ENCODE measurements around the gene GOLPH3L.
"Not testable (repeated sequence)": the region's sequence is repeated elsewhere in the genome, so short reads cannot be mapped to it uniquely, and the experiment has no call there.

Gene GOLPH3L

DNA sequence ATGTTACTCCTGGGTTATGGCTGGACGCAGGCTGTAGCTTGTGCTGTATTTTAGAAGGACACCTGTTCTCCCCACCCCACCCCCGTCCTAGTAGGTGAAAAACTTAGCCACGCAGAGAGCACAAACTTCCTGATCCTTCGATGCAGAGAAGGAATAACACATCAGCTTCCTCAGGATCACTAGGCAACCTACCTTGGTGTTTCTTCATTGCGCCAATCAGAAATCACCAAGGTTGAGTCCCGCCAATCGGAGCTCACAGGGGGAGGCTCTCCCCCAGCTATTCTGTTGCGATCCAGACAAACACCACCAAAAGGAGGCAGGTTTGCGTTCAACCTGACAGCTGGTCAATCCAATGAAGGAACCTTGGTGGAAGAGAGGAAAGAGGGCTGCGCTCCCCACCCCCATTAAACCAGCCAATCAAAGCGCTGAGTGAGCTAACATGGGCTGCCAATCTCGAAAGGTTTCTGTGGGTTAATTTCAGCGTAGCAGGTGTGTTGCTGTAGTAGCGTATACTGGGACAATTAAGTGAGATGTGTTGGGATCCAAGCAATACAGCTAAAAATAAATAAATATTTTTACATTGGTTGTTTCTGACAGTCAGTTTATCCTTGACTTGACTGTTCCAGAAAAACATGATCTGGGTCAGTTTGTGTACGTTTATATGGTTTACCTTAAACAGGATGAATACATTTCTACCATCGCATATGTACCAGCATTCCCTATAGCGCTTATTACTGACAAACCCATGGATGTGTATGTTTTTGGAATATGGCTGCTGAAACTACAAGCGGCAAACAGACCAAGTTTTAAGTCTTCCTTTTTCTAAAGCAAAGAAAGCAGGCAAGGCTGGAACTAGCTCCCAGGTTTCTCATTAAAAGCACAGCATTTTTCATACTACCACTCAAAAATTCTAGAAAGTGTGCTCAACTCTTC lies at the start of gene GOLPH3L:
Gene GOLPH3L, minus strand, starts transcription at position 160 of the 933 bp plus-strand sequence. CDS start 2,316 bp downstream, outside the sequence.
- DNase-seq = peak; percentile 90 to 95

DNA sequence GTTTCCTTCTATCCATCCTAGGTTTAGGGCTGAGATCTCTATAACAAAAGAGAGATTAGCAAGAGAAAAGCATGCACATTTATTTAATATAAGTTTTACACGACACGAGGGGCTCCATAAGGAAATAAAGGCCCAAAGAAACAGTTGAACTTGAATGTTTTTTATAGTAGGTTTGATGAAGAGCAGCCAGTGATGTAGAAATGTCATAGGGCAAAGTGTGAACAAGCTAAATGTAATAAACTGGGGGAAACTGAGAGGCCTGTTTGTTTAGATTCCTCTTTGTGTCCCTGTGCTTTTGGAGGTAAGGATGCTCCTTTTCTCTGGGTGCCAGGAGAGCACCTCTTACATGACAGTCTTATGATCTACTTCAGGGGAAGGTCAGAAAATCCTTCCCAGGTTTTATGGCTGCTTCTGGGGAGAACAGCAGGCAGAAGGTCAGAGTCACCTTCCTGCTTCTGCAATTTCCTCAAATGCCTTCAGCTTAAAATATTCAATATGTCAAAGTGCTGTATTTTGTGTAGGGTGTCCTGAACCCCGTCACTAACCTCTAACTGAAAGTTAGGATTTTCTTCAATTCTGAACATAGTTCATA lies 33.3 kb upstream of the GOLPH3L start:
- DNase-seq = no peak

DNA sequence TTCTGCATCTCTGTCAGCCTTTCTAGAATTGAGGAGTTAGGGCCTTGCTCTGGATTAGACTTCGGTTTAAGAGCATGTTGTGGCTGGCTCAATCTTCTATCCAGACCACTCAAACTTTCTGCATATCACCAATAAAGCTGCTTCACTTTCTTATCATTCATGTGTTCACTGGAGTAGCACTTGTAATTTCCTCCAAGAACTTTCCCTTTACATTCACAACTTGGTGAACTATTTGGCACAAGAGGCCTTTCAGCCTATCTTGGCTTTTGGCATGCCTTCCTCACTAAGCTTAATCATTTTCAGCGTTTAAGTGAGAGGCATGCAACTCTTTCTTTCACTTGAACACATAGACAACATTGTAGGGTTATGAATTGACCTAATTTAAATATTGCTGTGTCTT lies 27.4 kb upstream of the GOLPH3L start:
- DNase-seq = no peak

DNA sequence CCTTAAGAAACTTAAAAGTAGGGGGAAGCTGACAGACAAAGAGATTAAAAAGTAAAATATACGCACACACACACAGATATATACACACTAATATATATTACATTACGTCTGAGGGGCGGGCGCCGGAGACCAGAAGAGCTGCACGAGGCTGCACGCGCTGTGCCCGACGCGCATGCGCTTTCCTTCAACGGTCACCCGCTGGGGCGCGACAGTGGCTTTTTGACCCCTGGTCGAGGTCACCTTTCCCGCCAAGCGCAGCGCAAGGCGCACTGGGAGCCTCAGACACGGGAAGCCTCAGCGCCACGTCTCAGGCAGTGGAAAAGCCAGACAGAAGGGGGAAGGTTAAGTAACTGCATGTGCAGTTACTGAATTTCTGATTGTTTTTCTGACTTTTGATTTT lies 23.7 kb upstream of the GOLPH3L start, which contains the start of gene HORMAD1:
Gene HORMAD1, minus strand, starts transcription at position 193 of the 400 bp plus-strand sequence. CDS start 1,390 bp downstream, outside the sequence.
- no peak for DNase-seq

DNA sequence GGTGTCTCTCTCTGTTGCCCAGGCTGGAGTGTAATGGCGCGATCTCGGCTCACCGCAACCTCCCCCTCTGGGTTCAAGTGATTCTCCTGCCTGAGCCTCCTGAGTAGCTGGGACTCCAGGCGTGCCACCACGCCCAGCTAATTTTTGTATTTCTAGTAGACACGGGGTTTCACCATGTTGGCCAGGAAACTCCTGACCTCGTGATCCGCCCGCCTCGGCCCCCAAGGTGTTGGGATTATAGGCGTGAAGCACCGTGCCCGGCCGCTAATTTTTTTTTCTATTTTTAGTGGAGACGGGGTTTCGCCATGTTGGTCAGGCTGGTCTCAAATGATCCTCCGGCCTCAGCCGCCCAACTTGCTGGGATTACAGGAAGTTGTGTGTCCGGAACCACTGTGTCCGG lies 23.1 kb upstream of the GOLPH3L start:
- no peak for DNase-seq

DNA sequence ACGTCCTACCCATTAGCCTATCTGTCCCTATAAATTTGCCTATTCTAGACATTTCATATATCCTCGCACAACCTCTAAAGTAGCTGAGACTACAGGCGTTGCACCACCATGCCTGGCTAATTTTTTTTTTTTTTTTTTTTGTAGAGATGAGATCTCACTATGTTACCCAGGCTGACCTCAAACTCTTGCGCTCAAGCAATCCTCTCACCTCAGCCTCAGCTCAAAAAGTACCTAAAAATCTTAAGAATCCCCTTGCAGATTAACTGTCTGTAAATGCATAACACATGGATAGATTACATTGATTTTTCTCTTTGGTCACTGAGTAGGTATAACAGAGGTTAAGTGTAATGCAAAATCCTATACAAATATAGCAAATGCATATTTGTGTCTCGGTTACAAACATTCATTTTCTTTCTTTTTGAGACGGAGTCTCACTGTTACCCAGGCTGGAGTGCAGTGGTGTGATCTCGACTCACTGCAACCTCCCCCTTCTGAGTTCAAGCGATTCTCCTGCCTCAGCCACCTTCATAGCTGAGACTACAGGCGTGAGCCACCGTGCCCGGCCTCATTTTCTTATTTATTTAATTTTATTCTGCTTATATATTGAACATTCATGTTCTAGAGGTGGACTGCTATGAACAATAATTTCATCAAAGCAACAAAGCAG lies 21.4 kb upstream of the GOLPH3L start:
- DNase-seq = no peak

DNA sequence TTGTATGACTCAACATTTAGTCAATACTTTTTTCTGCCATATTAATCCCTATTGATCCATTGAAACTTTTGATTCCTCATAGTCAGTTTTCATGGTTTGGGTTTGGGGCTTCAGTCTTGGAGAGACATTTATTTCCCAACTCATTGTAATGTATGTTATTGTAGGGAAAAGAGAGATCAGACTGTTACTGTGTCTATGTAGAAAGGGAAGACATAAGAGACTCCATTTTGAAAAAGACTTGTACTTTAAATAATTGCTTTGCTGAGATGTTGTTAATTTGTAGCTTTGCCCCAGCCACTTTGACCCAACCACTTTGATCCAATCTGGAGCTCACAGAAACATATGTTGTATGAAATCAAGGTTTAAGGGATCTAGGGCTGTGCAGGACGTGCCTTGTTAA lies 12.1 kb upstream of the GOLPH3L start:
- not testable (repeated sequence) for DNase-seq

DNA sequence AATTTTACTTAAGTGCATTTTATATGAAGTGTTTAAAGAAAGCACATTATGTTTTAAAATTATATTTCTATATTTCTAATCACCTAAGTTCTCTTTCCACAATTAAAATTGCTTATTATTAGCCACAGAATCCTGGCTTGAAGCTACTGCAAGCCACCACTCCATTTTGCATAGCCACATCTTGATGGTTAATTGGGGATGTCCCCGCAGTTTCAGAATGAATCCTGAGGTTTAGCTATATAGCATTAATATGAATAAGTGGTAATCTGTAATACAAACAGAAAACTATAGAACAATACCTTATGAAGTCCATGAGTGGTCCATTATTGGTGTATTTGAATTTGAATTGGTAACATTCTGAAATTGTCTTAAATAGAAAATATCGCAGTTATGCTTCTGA lies 11.6 kb upstream of the GOLPH3L start:
- DNase-seq = no peak

DNA sequence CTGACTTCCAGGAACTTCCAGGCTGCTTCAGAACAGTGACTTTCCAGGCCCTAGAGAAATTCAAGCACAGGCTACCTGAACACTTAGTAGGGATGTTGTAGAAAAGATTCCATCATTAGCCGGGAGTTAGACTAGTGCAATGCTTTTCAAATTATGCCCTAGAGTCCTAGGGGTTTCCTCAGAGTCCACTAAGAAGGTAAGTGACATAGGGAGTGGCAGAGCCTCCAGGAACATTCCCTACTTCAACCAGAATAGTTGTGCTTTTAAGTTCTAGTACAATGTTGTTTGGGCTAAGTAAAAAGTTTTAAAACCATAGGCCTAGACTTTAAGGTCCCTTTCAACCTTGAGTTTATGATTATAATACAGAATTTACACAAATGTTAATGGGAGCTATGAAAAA lies 9.1 kb upstream of the GOLPH3L start:
- DNase-seq = no peak

DNA sequence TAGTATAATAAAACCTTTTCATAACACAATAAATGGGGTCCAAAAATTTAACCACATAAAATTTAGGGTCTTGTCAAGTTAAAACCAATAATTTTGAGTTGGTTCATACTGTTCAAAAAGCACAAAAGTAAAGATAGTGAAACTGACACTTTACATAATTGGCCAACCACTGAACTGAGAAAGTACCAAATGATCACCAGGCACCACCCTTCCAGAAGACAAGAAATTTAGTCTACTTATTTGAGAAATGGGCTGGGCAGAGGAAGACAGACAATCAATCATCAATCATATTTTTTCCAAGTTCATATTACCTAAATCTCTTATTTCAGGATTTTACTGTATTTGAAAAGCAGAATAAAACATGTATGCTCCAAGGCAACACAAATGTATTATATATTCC lies 6.5 kb upstream of the GOLPH3L start:
- no peak for DNase-seq

DNA sequence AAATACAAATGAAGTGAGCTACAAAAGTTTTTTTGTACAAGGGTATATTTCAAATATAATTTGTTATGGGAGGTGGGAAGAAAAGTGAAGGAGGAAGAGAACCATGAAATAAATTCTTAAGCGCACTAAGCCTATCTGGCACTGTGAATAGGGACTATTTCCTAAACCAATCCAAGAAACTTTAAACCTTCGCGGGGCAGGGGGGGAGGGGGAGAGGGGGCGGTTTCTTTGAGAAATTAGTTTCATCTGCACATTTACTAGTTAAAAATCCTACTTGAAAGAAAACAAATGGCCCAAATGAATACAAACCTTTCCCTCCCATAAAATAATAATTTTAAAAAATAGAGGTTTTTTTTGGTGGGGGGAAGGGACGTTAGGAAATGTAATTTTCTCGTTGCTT lies 364 bp downstream of the GOLPH3L start:
- no peak for DNase-seq

DNA sequence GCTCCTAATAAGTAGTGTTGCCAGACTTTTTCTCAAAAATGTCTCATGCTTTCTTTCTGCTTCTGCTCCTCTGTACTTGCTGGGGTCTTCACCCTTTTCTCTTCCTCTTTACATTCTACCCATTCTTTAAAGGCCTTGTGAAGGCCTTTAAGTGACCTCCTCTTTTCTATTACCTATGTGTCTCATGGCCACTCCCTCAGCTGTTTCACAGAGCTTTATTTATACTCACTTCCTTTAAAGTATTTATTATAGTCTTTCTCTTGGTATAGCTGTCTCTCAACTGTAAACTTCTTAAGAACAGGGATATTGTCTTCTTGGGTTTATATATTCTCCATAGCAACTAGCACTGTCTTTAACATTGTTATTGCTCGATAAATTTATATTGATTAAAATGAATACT lies 792 bp downstream of the GOLPH3L start:
- DNase-seq = no peak

DNA sequence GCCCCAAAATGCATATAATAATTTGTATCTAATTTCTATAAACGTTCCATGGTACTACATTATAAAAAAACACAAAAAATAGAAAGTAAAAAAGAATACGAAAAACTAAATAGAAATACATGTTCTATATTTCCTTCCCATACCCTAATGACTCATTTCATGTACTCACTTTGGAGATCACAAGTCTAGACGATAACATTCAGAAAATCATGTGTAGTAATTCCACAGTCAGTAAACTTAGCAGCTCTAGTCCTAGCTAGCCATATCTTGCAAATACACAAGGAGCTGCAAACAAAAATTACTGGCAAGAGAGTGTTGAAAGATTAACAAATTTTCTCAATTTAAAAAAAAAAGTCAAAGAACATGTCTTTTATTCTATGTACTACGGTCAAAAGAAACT lies 1.4 kb downstream of the GOLPH3L start:
- DNase-seq = no peak

DNA sequence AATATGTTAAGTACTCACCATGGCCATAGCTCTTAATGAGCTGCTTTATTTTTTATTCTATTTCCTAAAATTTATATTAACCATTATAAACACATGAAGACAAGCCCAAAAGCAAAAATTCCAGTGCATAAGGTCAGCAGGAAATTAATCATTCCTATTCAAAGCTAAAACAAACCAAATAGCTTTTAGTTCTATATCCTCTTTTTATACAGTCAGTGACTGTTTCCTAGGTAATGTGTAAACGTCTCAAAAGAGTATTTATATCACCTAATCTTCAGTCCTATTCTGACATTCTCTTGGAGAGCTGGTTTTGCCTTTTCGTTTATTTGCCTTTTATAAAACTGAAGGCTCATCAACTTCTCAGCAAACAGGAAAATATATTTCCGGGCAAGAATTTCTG lies 4.2 kb downstream of the GOLPH3L start:
- DNase-seq = no peak

DNA sequence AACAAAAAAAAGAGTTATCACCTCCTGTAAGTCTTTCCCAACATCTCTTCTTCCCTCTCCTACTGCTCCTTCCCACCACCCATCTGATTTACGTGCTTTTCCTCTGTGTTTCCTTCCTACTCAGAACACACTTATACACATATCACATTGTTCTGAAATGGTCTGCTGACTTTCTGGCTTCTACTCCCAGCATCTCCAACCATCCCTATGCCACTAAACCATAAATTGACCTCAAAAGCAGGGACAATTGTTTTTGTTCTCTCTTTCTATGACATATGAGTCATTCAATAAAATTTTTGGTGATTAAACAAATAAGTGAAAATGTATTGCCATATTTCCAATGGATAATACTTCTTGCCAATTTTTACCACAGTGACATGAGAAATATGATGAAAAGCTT lies 8.2 kb downstream of the GOLPH3L start:
- DNase-seq = no peak

DNA sequence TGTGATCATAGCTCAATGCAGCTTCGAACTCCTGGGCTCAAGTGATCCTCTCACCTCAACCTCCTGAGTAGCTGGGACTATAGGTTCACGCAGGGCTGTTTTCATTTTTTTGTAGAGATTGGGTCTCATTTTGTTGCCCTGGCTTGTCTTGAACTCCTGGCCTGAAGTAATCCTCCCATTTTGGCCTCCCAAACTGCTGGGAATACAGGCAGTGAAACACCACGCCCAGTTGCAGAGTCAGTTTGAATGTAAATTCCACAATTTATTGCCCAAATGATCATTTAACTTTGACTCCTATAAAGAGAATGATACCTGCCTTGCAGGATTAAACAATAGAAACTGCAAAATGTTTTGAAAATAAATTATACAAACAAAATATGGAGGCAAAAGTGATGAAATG lies 10.7 kb downstream of the GOLPH3L start:
- DNase-seq = no peak

DNA sequence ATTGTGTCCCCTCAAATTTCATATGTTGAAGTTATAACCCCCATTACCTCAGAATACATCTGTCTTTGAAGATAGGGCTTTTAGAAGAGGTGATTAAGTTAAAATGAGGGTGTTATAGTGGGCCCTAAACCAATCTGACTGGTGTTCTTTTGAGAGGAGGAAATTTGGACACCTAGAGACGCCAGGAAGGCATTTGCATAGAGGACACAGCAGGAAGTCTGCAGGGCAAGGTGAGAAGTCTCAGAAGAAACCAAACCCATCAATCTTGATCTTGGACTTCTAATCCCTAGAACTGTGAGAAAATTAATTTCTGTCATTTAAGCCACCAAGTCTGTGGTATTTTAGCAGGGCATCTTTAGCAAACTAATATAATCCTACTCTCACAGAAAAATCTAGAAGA lies 13.0 kb downstream of the GOLPH3L start:
- no peak for DNase-seq

DNA sequence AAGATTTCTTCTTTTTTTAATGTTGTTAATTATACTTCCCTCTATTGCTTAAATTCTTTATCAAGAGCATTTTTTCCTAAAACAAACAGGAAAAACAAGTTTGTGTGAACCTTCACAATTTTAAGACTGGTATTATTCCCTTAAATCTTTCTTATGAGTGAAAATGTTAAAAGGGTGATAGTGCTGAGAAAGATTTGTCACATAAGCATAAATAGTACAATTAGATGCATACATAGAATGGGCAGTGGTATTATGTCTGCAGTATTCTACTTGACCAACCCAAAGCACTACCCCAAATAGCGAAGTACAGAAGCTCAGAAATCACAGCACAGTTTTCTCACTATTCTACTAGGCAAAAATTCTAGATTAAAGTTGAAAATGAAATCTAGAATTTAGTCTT lies 18.0 kb downstream of the GOLPH3L start:
- DNase-seq = no peak

DNA sequence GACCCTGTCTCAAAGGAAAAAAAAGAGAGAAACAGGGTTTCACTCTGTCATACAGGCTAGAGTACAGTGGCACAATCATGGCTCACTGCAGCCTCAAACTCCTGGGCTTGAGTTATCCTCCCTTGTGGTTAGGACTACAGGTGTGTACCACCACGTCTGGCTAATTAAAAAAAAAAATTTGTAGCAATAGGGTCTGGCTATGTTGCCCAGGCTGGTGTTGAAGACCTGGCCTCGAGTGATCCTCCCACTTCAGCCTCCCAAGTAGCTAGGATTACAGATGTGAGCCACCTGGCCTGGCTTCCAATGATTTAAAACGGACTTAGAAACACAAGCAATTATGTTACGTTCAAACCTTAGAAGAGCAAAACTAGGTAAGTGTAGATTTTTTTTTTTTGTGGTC lies 22.1 kb downstream of the GOLPH3L start:
- DNase-seq = no peak

DNA sequence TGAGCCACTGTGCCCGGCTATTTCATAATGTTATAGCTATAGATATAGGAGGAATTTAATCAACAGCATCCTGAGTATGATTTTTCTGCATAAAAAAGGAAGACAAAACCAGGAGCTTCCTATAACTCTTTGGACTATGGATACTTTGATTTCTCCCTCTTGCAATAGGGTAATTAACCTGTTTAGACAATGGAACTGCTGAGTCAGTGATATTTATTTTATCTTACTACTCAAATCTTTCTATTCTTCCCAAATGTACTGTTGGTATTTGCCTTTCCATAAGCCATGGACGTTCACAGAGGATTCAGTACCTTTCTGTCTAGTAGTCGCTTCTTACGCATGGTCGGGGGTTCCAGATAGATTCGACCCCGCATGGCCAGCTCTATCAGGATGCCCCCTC lies 33.6 kb downstream of the GOLPH3L start:
- no peak for DNase-seq

DNA sequence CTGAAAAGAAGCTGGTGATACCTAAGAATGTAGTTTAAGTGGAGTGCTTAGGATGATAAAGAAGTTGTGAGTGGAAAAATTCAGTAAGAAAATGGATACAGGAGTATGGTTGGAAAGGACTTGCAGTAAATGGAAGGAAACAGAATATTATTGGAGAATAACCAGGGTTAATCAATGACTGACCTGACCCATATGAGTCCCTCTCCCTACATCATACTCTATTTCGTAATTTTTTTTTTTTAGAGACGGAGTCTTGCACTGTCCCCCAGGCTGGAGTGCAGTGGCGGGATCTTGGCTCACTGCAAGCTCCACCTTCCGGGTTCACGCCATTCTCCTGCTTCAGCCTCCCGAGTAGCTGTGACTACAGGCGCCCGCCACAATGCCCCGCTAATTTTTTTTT lies 34.1 kb downstream of the GOLPH3L start:
- no peak for DNase-seq

DNA sequence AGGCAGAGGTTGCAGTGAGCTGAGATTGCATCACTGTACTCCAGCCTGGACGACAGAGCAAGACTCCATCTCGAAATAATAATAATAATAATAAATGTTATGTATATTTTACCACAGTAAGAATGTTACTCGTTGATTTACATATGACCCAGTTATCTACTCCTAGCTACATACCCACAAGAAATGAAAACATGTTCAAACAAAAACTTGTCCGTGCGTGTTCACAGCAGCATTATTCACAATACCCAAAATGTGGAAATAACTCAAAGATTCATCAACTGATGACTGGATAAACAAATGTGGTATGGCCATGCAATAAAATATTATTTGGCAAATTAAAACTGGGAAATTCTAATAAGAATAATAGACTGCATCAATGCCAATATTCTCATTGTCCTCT lies 35.8 kb downstream of the GOLPH3L start:
- DNase-seq = no peak

DNA sequence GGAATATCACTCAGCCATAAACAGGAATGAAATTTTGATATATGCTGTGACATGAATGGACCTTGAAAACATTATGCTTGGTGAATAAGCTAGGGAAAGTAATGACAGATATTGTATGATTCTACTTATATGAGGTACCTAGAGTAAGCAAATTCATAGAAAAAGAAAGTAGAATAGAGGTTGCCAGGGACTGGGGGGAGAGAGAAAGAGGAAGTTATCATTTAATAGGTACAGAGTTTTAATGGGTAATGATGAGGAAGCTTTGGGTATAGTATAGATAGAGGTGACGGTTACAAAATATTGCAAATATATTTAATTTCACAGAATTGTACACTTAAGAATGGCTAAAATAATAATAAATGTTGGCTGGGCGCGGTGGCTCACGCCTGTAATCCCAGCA lies 36.4 kb downstream of the GOLPH3L start:
- DNase-seq = no peak

DNA sequence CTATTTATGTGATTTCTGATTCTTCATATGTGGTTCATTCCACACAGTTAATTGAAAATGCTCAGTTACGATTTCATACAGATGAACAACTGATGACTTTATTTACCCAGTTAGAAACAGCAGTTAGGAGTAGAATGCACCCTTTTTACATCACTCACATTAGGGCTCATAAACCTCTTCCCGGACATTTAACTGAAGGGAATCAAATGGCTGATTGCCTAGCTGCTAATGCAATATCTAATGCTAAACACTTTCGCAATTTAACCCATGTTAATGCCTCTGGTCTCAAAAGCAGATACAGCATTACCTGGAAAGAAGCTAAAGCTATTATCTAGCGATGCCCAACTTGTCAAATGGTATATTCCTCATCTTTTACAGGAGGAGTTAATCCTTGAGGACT lies 39.9 kb downstream of the GOLPH3L start:
- not testable (repeated sequence) for DNase-seq

Data from hippocampal formation (tissue), 2 donors.